RKO (cell line): Measurements from ENCODE around the gene TMEM140.

Experiments used
- DNase-seq: peaks from one replicate; pipeline ENCODE4 v3.0.0-alpha.2; 2016; ENCODE audit warnings: low spot score

Gene TMEM140

GRCh38 chr7:135174941-135175340 is 27.1 kb downstream of the TMEM140 start:
- no peak for DNase-seq

GRCh38 chr7:135175931-135176330 is 28.1 kb downstream of the TMEM140 start:
- DNase-seq, result no peak

- no peak for DNase-seq
Observed at GRCh38 chr7:135177028-135177696, 29.3 kb downstream of the TMEM140 start.

GRCh38 chr7:135178364-135178763 is 30.5 kb downstream of the TMEM140 start:
- no peak for DNase-seq

- no peak for DNase-seq
Observed at GRCh38 chr7:135179321-135179925, 31.6 kb downstream of the TMEM140 start.

- no peak for DNase-seq
Observed at GRCh38 chr7:135180122-135180521, 32.2 kb downstream of the TMEM140 start.

GRCh38 chr7:135181261-135181928 is 33.5 kb downstream of the TMEM140 start:
- no peak for DNase-seq

- no peak for DNase-seq
Observed at GRCh38 chr7:135181929-135182678, 34.2 kb downstream of the TMEM140 start.

- no peak for DNase-seq
Observed at GRCh38 chr7:135183478-135183877, 35.6 kb downstream of the TMEM140 start.

GRCh38 chr7:135184254-135184841 is 36.5 kb downstream of the TMEM140 start:
- no peak for DNase-seq

GRCh38 chr7:135185471-135186260 is 37.8 kb downstream of the TMEM140 start:
- DNase-seq, result no peak

GRCh38 chr7:135186261-135186540 is 38.3 kb downstream of the TMEM140 start:
- DNase-seq, result no peak

- DNase-seq, result no peak
Observed at GRCh38 chr7:135186841-135187253, 39.0 kb downstream of the TMEM140 start.

GRCh38 chr7:135188298-135188984 is 40.6 kb downstream of the TMEM140 start:
- DNase-seq, result no peak

- no peak for DNase-seq
Observed at GRCh38 chr7:135189221-135189662, 41.4 kb downstream of the TMEM140 start.

- DNase-seq, result no peak
Observed at GRCh38 chr7:135189961-135190360, 42.1 kb downstream of the TMEM140 start.

- no peak for DNase-seq
Observed at GRCh38 chr7:135190703-135191102, 42.8 kb downstream of the TMEM140 start.

- no peak for DNase-seq
Observed at GRCh38 chr7:135192914-135193536, 45.2 kb downstream of the TMEM140 start.

GRCh38 chr7:135193615-135194081 is 45.8 kb downstream of the TMEM140 start:
- DNase-seq, result no peak

- no peak for DNase-seq
Observed at GRCh38 chr7:135194494-135195095, 46.7 kb downstream of the TMEM140 start.
